AG08395 (cell line): ENCODE data around the gene NMNAT3.
"Not testable (repeated sequence)": the region's sequence is repeated elsewhere in the genome, so short reads cannot be mapped to it uniquely, and the experiment has no call there.

ENCODE experiments used
- DNase-seq: peaks from one replicate; pipeline ENCODE4 v3.0.0; 2012; ENCODE audit warnings: mixed read lengths, low spot score

The NMNAT3 gene

GRCh38 chr3:139636511-139636910 is 41.3 kb downstream of the NMNAT3 start:
- DNase-seq: no peak

- DNase-seq: no peak
These were observed 43.6 kb downstream of the NMNAT3 start for GRCh38 chr3:139634111-139634635.

GRCh38 chr3:139633511-139633910 is 44.3 kb downstream of the NMNAT3 start:
- DNase-seq: no peak

- DNase-seq: no peak
These were observed 47.2 kb downstream of the NMNAT3 start for GRCh38 chr3:139630542-139630941.

GRCh38 chr3:139629033-139629432 is 48.7 kb downstream of the NMNAT3 start:
- DNase-seq: peak; percentile 9

GRCh38 chr3:139627759-139628158 is 50.0 kb downstream of the NMNAT3 start:
- DNase-seq: no peak

- no peak for DNase-seq
These were observed 57.3 kb downstream of the NMNAT3 start for GRCh38 chr3:139620438-139620837.

- no peak for DNase-seq
These were observed 58.3 kb downstream of the NMNAT3 start for GRCh38 chr3:139619484-139619883.

GRCh38 chr3:139617672-139618268 is 60.0 kb downstream of the NMNAT3 start:
- DNase-seq: no peak

GRCh38 chr3:139611528-139611927 is 66.2 kb downstream of the NMNAT3 start:
- no peak for DNase-seq

- no peak for DNase-seq
These were observed 66.9 kb downstream of the NMNAT3 start for GRCh38 chr3:139610886-139611285.

- no peak for DNase-seq
These were observed 68.8 kb downstream of the NMNAT3 start for GRCh38 chr3:139608924-139609323.

- no peak for DNase-seq
These were observed 69.7 kb downstream of the NMNAT3 start for GRCh38 chr3:139608108-139608380.

- no peak for DNase-seq
These were observed 70.3 kb downstream of the NMNAT3 start for GRCh38 chr3:139607257-139608107.

GRCh38 chr3:139602003-139602402 is 75.8 kb downstream of the NMNAT3 start:
- DNase-seq: no peak

GRCh38 chr3:139601191-139601961 is 76.4 kb downstream of the NMNAT3 start:
- DNase-seq: no peak

- no peak for DNase-seq
These were observed 79.8 kb downstream of the NMNAT3 start for GRCh38 chr3:139597947-139598346.

- DNase-seq: not testable (repeated sequence)
These were observed 86.6 kb downstream of the NMNAT3 start for GRCh38 chr3:139591186-139591585.

GRCh38 chr3:139588450-139588849 is 89.3 kb downstream of the NMNAT3 start:
- no peak for DNase-seq

- DNase-seq: no peak
These were observed 90.0 kb downstream of the NMNAT3 start for GRCh38 chr3:139587797-139588196.

- DNase-seq: no peak
These were observed 91.3 kb downstream of the NMNAT3 start for GRCh38 chr3:139586420-139587017.

- DNase-seq: no peak
These were observed 92.0 kb downstream of the NMNAT3 start for GRCh38 chr3:139585820-139586219.
